ENCODE measurements around the gene B9D2. TPM values are rescaled to one million over a fixed set of nuclear protein-coding genes. Genes with fewer than 3 reads are reported as not detected.
A peak's percentile ranks its signal among the peaks of the same experiment; 100 is the strongest.

The B9D2 gene
- total RNA-seq, 1 experiment from 2014 or later: 7.3 TPM

GRCh38 chr19:41352279-41352608 is 11.7 kb downstream of the B9D2 start:
- no peak for DNase-seq (ENCODE audit: low read depth, low spot score)
- Histone ChIP-seq H3K36me3 (ENCODE audit: control insufficient read depth in 1 of 2, insufficient read depth in 2 of 2, low read length in 2 of 2) (peaks cover 0 to 6% of the 10 kb centered on the region in 2 experiments; a peak in 1 of 4 replicates), H2AFZ (ENCODE audit: low read depth, low read length, poor library complexity, severe bottlenecking) (no peak overlapping the region), H3K4me2 (ENCODE audit: low read length) (peak overlapping the region; percentile 95), H3K4me3 (replicated peaks in 1 of 2; ENCODE audit: low read depth in 1 of 2, low read length in 2 of 2) (peak overlapping the region; percentile 79 to 87), H3K79me2 (ENCODE audit: insufficient read depth, low read length) (peaks cover 42% of the 10 kb centered on the region), H4K20me1 (ENCODE audit: insufficient read depth) (no peaks in the 10 kb centered on the region), H3K9me3 (ENCODE audit: control insufficient read depth in 1 of 2, insufficient read depth in 1 of 2, low read depth in 1 of 2, low read length in 2 of 2) (no peaks in the 10 kb centered on the region), H3K4me1 (ENCODE audit: control insufficient read depth in 1 of 2, insufficient read depth in 2 of 2, low read length in 2 of 2) (peaks cover 11 to 29% of the 10 kb centered on the region in 2 experiments; a peak in 3 of 4 replicates), H3K9ac (ENCODE audit: low read length) (peak overlapping the region; percentile 83), H3K9me2 (ENCODE audit: insufficient read depth) (no peaks in the 10 kb centered on the region), H3K27ac (ENCODE audit: low read depth, low read length) (peak overlapping the region; percentile 89; the same call in 1 of the 2 replicates), H3K27me3 (ENCODE audit: insufficient read depth, low read length) (no peaks in the 10 kb centered on the region)
- intact Hi-C loops (cut with micrococcal nuclease): no loop called here
- no TSS peak for BruUV-seq (replicated peaks)
- ChIA-PET CTCF (interaction anchor here (1.0 to 5.6 kb wide), 4 partner anchors 13 to 224 kb away, joined by 3 to 54 read pairs (median 3); partner anchors contain the start of genes B9D2, CEACAM21 and HNRNPUL1), POLR2A (interaction anchor here (2.1 kb wide), 1 partner anchor 11 kb away, joined by 13 read pairs; the partner anchor contains the start of gene B9D2), RAD21 (ENCODE audit: low non-redundant PET in 1 of 2, low total read pairs in 2 of 2, uncharacterized antibody in 2 of 2, unreplicated experiment in 2 of 2) (interaction anchor here in 1 of 2 experiments (1.2 kb wide), 1 partner anchor 12 kb away, joined by 4 read pairs; the partner anchor contains the start of gene B9D2)
- no peak for TF ChIP-seq FOSL1 (IDR thresholded peaks at IDR 0.05; ENCODE audit: low read depth)
- no peak for TF ChIP-seq POLR2AphosphoS5 (IDR thresholded peaks at IDR 0.05; ENCODE audit: low read depth, low read length)
- TF ChIP-seq CEBPB (IDR thresholded peaks at IDR 0.05; ENCODE audit: low read depth): no peak
- no peak; a peak in 1 of 6 replicates for TF ChIP-seq CTCF (IDR thresholded peaks at IDR 0.05 in 2 of 3, conservative IDR thresholded peaks at IDR 0.05 in 1 of 3; ENCODE audit: borderline replicate concordance in 1 of 3, insufficient read depth in 1 of 3, low read depth in 2 of 3, low read length in 2 of 3)
- no peak for TF ChIP-seq YY1 (IDR thresholded peaks at IDR 0.05; ENCODE audit: extremely low read depth, insufficient replicate concordance, low read depth, low read length)
- TF ChIP-seq SP1 (IDR thresholded peaks at IDR 0.05; ENCODE audit: low read depth): no peak
- TF ChIP-seq ZFX (IDR thresholded peaks at IDR 0.05): no peak
- TF ChIP-seq ATF3 (IDR thresholded peaks at IDR 0.05): no peak
- TF ChIP-seq CBX3 (IDR thresholded peaks at IDR 0.05; ENCODE audit: low read depth): no peak
- no peak for TF ChIP-seq RAD21 (IDR thresholded peaks at IDR 0.05; ENCODE audit: low read depth)
- no peak for TF ChIP-seq POLR2A (IDR thresholded peaks at IDR 0.05; ENCODE audit: borderline replicate concordance, extremely low read depth, insufficient read depth, insufficient read length)
- TF ChIP-seq EZH2 (IDR thresholded peaks at IDR 0.05): no peak
- no peak for TF ChIP-seq EZH2phosphoT487 (IDR thresholded peaks at IDR 0.05; ENCODE audit: borderline replicate concordance)
- peak; percentile 1; the same call in 1 of the 2 replicates for ATAC-seq
